Prostate gland (tissue), 2 donors: ENCODE data around the gene LENG1.

Experiments
- POLR2A ChIP-seq: fragments of 450-650 bp; IDR thresholded peaks from one replicate; pipeline ENCODE4 v1.6.1; 2016; ENCODE audit warnings: antibody characterized with exemption, mild to moderate bottlenecking
- POLR2AphosphoS5 ChIP-seq: sonication (generic); formaldehyde crosslinking; IDR thresholded peaks from one replicate; pipeline ENCODE4 v1.6.1; 2017; ENCODE audit warnings: antibody characterized with exemption
- TF ChIP-seq, protein P1 (sequence below), 4 experiments: fragments of 200-600 bp in 2 of 4; fragments of 450-650 bp in 2 of 4; sonication (generic) in 2 of 4; IDR thresholded peaks; 1 replicate in 3 of 4; 2 replicates in 1 of 4; pipeline ENCODE4 v1.5.1; 2016 to 2019; ENCODE audit warnings: antibody characterized with exemption in 4 of 4, mild to moderate bottlenecking in 2 of 4, moderate library complexity in 2 of 4

DNA sequence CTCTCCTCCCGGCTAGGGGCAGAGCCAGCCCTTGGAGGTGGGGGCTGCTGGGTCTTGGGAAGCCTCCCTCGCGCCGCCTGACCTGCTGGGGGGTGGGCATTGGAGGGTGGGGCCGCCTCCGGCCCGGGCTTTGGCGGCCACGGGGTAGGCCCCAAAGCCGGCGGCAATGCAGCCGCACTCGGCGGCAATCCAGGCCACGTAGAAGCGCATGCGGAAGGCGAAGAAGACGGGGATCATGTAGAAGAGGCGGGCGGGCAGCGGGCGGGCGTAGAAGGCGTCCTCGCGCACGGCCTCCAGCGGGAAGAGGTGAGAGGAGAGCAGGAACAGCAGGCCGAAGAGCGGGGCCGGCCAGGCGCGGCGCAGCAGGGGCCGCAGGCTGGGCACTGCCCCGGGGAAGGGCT, 21.2 kb upstream of the LENG1 start:
- TF ChIP-seq, protein P1, sequence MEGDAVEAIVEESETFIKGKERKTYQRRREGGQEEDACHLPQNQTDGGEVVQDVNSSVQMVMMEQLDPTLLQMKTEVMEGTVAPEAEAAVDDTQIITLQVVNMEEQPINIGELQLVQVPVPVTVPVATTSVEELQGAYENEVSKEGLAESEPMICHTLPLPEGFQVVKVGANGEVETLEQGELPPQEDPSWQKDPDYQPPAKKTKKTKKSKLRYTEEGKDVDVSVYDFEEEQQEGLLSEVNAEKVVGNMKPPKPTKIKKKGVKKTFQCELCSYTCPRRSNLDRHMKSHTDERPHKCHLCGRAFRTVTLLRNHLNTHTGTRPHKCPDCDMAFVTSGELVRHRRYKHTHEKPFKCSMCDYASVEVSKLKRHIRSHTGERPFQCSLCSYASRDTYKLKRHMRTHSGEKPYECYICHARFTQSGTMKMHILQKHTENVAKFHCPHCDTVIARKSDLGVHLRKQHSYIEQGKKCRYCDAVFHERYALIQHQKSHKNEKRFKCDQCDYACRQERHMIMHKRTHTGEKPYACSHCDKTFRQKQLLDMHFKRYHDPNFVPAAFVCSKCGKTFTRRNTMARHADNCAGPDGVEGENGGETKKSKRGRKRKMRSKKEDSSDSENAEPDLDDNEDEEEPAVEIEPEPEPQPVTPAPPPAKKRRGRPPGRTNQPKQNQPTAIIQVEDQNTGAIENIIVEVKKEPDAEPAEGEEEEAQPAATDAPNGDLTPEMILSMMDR (IDR thresholded peaks at IDR 0.05), result no peak
- TF ChIP-seq POLR2A (no peak), POLR2AphosphoS5 (no peak)
